Measurements from ENCODE around the gene WRAP73. TPM values are rescaled to one million over a fixed set of nuclear protein-coding genes. Genes with fewer than 3 reads are reported as not detected.

The WRAP73 gene
- total and polyA plus RNA-seq, 9 of the 15 experiments (the other 6 are each of a cell fraction or from before 2014, with no cell fraction given) = 4.3 to 51.8 (median 30.1) TPM

- no peak for TF ChIP-seq ZBTB12 (CRISPR knock-in tag; IDR thresholded peaks at IDR 0.05)
- TF ChIP-seq UBTF (IDR thresholded peaks at IDR 0.05; ENCODE audit: borderline replicate concordance in 1 of 2, low read depth in 2 of 2, low read length in 2 of 2) = no peak
- TF ChIP-seq CBX1 (IDR thresholded peaks at IDR 0.05; ENCODE audit: low read depth) = no peak
- no peak for TF ChIP-seq HOXB6 (CRISPR knock-in tag; IDR thresholded peaks at IDR 0.05; ENCODE audit: borderline replicate concordance)
- TF ChIP-seq MCM3 (IDR thresholded peaks at IDR 0.05) = no peak
- TF ChIP-seq ATF6 (CRISPR knock-in tag; IDR thresholded peaks at IDR 0.05) = no peak
- TF ChIP-seq ZBTB7A (IDR thresholded peaks at IDR 0.05; ENCODE audit: borderline replicate concordance, control insufficient read depth, low read depth, low read length) = 0 out of 2 replicates have a peak, but pooled peaks have one; percentile 28
- no peak for TF ChIP-seq SNIP1 (IDR thresholded peaks at IDR 0.05; ENCODE audit: low read depth)
- TF ChIP-seq RNF219 (CRISPR knock-in tag; IDR thresholded peaks at IDR 0.05) = no peak
- 0 out of 2 replicates have a peak, but pooled peaks have one; percentile 30 for TF ChIP-seq GATAD2A (IDR thresholded peaks at IDR 0.05)
- TF ChIP-seq ZNF121 (CRISPR knock-in tag; conservative IDR thresholded peaks at IDR 0.05) = no peak
- TF ChIP-seq TRIM28 (IDR thresholded peaks at IDR 0.05) = no peak
- peak in 2 of 3 experiments; percentile 17 to 62 for TF ChIP-seq YY1 (IDR thresholded peaks at IDR 0.05; ENCODE audit: borderline replicate concordance in 1 of 3, control insufficient read depth in 1 of 3, extremely low read depth in 1 of 3, insufficient read depth in 3 of 3, insufficient read length in 1 of 3, insufficient replicate concordance in 2 of 3, low read depth in 1 of 3, low read length in 2 of 3)
- no peak for TF ChIP-seq HOMEZ (CRISPR knock-in tag; IDR thresholded peaks at IDR 0.05)
- no peak for TF ChIP-seq FOXJ3 (CRISPR knock-in tag; IDR thresholded peaks at IDR 0.05)
- no peak; the same call in 1 of the 2 replicates for TF ChIP-seq USF1 (CRISPR knock-in tag; IDR thresholded peaks at IDR 0.05)
Observed at GRCh38 chr1:3625151-3625907, 24.6 kb downstream of the WRAP73 start (continued).
